Kidney (tissue), 14 donors: ENCODE measurements around the gene EDN1. TPM values are rescaled to one million over a fixed set of nuclear protein-coding genes. Genes with fewer than 3 reads are reported as not detected.

Experiments
- DNase-seq, 5 donors: peaks; one replicate each; pipeline ENCODE4 v3.0.0-alpha.2; 2013 to 2020
- FAIRE-seq: peaks from 2 replicates; lab custom pipeline; 2012; peaks lifted over from hg19 to GRCh38; lab: Jason Lieb, UNC
- H3K27ac ChIP-seq, 2 donors: one replicate each; pipeline ENCODE4 v1.7.0; 2013; ENCODE audit warnings: low read depth in 2 of 2, low read length in 2 of 2, inconsistent platforms in 1 of 2
- H3K27me3 ChIP-seq: one replicate; pipeline ENCODE4 v1.7.1; 2013; ENCODE audit warnings: low read length, inconsistent platforms; ENCODE audit not compliant: control insufficient read depth, insufficient read depth
- H3K36me3 ChIP-seq, 3 donors: one replicate each; pipeline versions ENCODE4 v1.7.0 to v1.7.1; 2013; ENCODE audit warnings: low read length in 3 of 3, control low read depth in 1 of 3, inconsistent platforms in 1 of 3; ENCODE audit not compliant: insufficient read depth in 3 of 3, control insufficient read depth in 2 of 3
- H3K4me1 ChIP-seq, 3 donors: one replicate each; pipeline versions ENCODE4 v1.7.0 to v1.7.1; 2013; ENCODE audit warnings: low read length in 3 of 3, inconsistent platforms in 1 of 3, low read depth in 1 of 3; ENCODE audit not compliant: control insufficient read depth in 2 of 3, insufficient read depth in 2 of 3
- H3K4me3 ChIP-seq, 3 donors: one replicate each; pipeline versions ENCODE4 v1.7.0 to v1.8.1; 2013; ENCODE audit warnings: low read length in 3 of 3, control low read depth in 1 of 3, inconsistent platforms in 1 of 3
- H3K9ac ChIP-seq, 3 donors: one replicate each; pipeline versions ENCODE4 v1.7.0 to v1.7.1; 2013; ENCODE audit warnings: low read length in 3 of 3, control low read depth in 1 of 3, inconsistent platforms in 1 of 3
- H3K9me3 ChIP-seq, 3 donors: one replicate each; pipeline versions ENCODE4 v1.7.0 to v1.7.1; 2013; ENCODE audit warnings: low read length in 3 of 3, control low read depth in 1 of 3, inconsistent platforms in 1 of 3; ENCODE audit not compliant: control insufficient read depth in 2 of 3, insufficient read depth in 1 of 3
- CTCF ChIP-seq: IDR thresholded peaks from 3 replicates; pipeline ENCODE4 v1.5.1; 2012; ENCODE audit warnings: mild to moderate bottlenecking, moderate library complexity, borderline replicate concordance; ENCODE audit not compliant: insufficient read depth; ENCODE audit errors: extremely low read depth
- intact Hi-C: fragments of 100-400 bp; cut with DNase I; formaldehyde crosslinking; loops from one replicate; pipeline ENCODE4 v1.11.1; 2022
- polyA plus RNA-seq: library from polyadenylated mRNA; stranded (reverse); fragments of 350-450 nt; fragmentation: Illumina TruSeq; extraction: RNeasy Lipid Tissue Mini Kit (QIAGEN cat#74804); gene quantifications from one replicate; pipeline ENCODE4 v1.2.3, GENCODE V29; 2014; ENCODE audit warnings: low read depth, low replicate concordance; ENCODE audit not compliant: insufficient read depth
- total RNA-seq: library from RNA; stranded (reverse); fragmentation: NEBNext Ultra II Directional; extraction: Animal tissue kit (Norgen Biotek cat#: 25700); gene quantifications from one replicate; pipeline ENCODE4 v1.2.1, GENCODE V29; 2021
- donor health status: control.
- donor health status: control.
- donor health status: control.
- donor health status: control.
- donor health status: control.
- donor health status: DM: yes; HTN: yes; CAD: no.
- donor health status: Normal renal cell carcinoma (clear cell type).

Gene EDN1
- total and polyA plus RNA-seq, 2 donors from 2014 or later: 3.4 to 16.6 TPM

- intact Hi-C loops: no loop called here
- no peak for TF ChIP-seq CTCF
Observed at GRCh38 chr6:12269110-12269509, 21.1 kb upstream of the EDN1 start.

GRCh38 chr6:12270551-12271230 lies 19.5 kb upstream of the EDN1 start:
- Histone ChIP-seq H3K27ac (no peak overlapping the region), H3K4me1 (no peaks in the 10 kb centered on the region), H3K36me3 (no peaks in the 10 kb centered on the region), H3K27me3 (no peaks in the 10 kb centered on the region), H3K9me3 (peaks cover 0 to 4% (median 0%) of the 10 kb centered on the region in 3 donors), H3K4me3 (no peak overlapping the region), H3K9ac (no peak overlapping the region)
- no peak for DNase-seq
- intact Hi-C loops: no loop called here
- no peak for TF ChIP-seq CTCF
- FAIRE-seq: peak; percentile 13

More at GRCh38 chr6:12269110-12269509, 21.1 kb upstream of the EDN1 start:
- Histone ChIP-seq H3K27ac (no peak overlapping the region), H3K27me3 (no peaks in the 10 kb centered on the region), H3K9ac (no peak overlapping the region), H3K9me3 (peaks cover 0 to 4% (median 0%) of the 10 kb centered on the region in 3 donors), H3K4me1 (no peaks in the 10 kb centered on the region), H3K4me3 (no peak overlapping the region), H3K36me3 (no peaks in the 10 kb centered on the region)
- no peak for FAIRE-seq
- no peak for DNase-seq

GRCh38 chr6:12271594-12271993 lies 18.6 kb upstream of the EDN1 start:
- no peak overlapping the region for H3K4me3 ChIP-seq
- H3K27ac ChIP-seq: no peak overlapping the region
- peaks cover 0 to 4% (median 0%) of the 10 kb centered on the region in 3 donors for H3K9me3 ChIP-seq
- H3K27me3 ChIP-seq: no peaks in the 10 kb centered on the region
- TF ChIP-seq CTCF: no peak
- no peaks in the 10 kb centered on the region for H3K4me1 ChIP-seq
- H3K9ac ChIP-seq: no peak overlapping the region
- intact Hi-C loops: no loop called here
- H3K36me3 ChIP-seq: no peaks in the 10 kb centered on the region
- DNase-seq (no peak), FAIRE-seq (no peak)
